GDM1 (cell line): ENCODE results near the gene C3orf20.
"Not testable (repeated sequence)": the region's sequence is repeated elsewhere in the genome, so short reads cannot be mapped to it uniquely, and the experiment has no call there.

Experiments
- DNase-seq: peaks from one replicate; lab custom pipeline; 2025; lab: John Stamatoyannopoulos, UW

C3orf20 gene

DNA sequence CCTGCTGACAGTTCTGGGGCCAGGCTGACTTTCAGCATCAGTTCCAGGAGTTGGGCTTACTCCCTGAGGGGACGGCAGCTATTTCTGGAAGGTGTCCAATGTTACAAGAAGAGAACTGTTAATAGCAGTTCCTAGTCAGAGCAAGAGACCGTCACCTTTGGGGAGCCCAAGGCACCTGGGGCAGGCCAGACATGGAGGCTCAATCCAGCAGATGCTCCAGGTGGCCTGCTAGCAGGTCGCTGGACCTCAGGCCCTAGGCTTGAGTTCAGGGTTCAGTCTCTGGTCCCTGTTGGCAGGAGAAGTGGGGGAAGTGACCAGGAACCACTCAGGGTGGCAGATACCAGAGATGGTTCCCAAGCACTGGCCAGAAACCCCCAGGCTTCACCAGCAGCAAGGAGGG lies 25.9 kb downstream of the C3orf20 start:
- no peak for DNase-seq

DNA sequence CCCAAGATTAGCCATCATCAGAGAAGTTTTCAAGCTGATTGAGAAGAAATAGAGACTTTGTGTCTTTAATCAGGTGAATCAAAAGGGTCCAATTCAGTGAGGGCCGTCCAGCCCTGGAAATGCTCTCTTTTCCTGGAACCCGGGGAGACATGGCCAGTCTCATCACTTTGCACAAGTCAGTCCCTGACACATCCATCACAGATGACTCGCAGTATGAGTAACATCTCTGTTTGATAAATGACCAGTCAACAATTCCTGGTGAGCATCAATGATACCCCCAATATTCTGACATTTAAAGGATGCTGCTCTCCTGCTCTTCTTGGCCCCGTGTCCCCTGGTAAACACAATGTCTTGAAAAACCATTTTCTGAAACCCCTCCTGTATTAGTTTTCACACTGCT lies 26.7 kb downstream of the C3orf20 start:
- no peak for DNase-seq

DNA sequence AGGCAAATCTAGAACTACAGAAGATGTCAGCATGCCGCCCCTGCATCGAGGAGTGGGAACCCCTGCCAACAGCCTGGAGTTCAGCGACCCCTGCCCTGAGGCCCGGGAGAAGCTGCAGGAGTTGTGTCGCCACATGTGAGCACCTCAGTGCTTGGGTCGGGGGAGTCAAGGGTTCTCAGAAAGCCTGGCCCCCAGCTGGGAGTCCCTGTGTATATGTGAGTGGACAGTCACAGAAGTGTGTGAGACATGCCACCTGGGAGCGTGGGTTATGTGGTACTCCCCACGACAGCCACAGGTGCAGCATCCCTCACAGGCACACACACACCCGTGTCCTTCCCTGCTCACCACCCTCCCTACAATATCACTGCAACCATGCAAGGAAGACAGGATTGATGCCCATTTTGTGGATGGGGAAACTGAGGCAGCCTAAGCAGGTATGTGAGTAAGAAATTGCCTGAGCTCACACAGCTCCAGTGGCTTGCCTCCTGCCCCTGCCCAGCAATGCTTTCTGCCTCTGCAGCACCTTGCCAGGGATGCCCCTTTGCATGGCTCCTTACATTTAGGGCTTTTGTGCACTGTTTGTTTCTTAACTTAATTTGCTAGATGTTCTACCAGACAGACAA lies 28.3 kb downstream of the C3orf20 start:
- no peak for DNase-seq

DNA sequence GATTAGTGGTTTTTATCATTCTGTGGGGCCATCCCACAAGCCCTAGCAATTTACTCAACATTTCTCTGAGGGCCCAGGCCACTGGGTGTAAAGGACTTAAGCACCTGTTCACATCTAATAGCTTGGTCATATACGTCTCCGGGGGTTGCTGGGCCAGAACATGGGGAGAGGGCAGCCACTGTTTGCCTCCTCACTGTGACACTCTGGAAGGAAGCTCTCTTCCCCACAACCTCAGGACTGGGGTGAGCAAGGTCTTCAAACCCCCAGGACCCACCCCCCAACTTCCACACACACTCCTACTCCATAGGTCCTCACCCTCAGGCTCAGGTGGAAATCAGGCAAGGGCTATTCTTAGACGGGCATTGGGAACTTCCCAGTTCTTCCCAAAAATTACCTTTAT lies 28.9 kb downstream of the C3orf20 start:
- DNase-seq, result no peak

DNA sequence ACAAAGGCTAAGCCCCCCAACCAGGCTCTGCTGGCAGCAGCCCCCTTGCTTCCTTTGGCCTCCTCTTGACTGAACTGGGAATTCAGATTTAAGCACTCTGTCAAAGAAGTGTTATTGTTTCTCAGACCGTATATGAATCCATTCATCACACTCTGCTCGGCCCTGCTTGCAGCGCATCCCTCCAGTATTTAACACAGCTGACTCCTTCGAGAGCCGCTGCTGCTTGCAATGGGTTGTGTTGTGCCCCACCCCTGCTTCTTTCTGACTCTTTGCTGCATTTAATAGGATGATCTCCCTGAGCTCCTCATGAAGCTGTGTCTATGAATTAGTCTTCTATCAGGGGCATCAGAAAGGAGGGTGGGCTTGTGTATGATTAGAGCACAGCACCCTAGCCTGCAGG lies 31.2 kb downstream of the C3orf20 start:
- DNase-seq, result no peak

GRCh38 chr3:14716591-14716990 lies 41.6 kb downstream of the C3orf20 start:
- no peak for DNase-seq

DNA sequence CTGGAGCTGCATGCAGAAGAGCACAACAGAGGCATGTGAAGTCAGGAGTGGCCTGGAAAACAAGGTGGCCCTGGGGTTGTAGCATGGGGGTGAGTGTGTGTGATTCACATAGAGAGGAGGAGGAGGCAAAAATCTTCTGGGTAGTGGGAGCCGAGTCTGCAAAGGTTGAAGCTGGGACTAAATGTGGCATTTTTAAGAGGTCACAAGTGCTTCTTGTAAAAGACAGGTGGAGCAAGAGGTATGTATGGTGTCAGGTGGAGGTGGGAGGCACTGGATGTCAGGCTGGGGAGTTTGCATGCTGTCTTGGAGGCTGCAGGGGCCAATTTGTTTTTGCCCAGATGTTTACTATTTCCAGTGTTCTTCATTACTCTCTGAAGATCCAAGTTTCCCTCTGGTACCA lies 42.4 kb downstream of the C3orf20 start:
- no peak for DNase-seq

- no peak for DNase-seq
Observed at GRCh38 chr3:14718539-14718938, 43.6 kb downstream of the C3orf20 start.

DNA sequence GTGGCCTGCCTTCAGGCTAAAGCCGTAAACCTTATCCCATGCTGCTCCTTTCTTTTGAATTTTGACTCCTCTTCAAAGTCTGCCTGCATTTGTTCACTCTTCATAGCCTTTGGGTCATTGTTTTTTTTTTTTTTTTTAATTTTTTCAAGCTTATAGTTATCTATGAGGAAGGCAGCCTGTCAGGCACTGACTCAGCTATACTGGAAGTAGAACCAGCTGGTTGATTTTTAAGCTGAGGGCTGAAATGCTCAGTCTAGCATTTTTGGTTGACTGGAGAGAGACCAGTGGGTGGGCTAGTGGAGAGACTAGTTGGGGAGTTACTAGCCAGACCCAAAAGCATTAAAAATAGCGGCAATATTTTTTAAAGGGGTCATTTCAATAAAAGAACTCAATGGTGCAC lies 44.1 kb downstream of the C3orf20 start:
- DNase-seq, result no peak

DNA sequence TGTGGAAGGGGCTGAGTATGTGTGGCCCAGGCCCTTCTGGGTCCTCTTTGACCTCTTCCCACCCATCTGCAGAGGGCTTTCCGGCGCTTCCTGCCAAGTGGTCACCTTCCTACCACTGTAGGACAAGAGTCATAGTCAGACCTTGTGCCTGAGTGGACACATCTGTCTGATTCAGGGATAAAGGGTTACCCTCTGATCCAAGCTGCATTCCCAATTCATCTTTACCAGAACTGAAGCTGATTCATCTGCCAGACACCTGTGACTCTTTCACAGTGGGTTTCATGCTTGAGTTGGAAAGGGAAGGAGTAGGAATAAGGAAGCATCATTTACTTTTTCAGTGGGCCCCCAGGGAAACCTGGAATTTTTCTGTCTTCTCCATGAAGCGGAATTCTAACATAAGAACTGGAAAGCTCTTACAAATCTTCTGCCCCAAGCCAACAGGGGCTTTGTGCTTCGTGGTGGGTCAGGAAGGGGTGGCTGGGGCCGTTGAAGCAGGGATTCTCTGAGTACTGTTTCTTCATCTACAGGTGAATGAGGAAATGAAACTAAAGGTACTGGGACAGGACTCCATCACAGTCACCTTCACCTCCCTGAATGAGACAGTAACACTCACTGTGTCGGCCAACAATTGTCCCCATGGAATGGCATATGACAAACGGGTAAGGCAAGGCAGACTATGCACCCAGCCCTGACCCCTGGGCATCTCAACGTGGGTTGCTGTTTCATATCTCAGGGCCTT lies 46.4 kb downstream of the C3orf20 start:
- no peak for DNase-seq

DNA sequence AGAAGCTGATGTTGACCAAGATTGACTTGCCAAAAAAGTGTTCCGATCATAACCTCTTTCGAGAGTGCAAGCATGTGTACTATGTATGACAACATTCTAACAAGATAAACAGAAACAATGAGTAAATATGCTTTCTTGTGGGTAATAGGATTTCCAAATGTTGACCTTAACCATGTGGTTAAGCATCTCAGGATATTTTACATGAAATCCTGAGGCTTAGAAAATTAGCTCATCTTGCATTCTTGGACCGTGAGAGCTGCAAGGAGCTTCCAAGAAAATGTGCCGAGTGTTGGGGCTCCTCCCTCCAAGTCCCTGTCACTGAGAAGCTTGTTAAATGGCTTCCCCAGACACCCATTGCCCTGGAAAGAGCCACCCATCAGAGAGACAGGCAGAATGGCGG lies 50.1 kb downstream of the C3orf20 start:
- DNase-seq, result no peak

DNA sequence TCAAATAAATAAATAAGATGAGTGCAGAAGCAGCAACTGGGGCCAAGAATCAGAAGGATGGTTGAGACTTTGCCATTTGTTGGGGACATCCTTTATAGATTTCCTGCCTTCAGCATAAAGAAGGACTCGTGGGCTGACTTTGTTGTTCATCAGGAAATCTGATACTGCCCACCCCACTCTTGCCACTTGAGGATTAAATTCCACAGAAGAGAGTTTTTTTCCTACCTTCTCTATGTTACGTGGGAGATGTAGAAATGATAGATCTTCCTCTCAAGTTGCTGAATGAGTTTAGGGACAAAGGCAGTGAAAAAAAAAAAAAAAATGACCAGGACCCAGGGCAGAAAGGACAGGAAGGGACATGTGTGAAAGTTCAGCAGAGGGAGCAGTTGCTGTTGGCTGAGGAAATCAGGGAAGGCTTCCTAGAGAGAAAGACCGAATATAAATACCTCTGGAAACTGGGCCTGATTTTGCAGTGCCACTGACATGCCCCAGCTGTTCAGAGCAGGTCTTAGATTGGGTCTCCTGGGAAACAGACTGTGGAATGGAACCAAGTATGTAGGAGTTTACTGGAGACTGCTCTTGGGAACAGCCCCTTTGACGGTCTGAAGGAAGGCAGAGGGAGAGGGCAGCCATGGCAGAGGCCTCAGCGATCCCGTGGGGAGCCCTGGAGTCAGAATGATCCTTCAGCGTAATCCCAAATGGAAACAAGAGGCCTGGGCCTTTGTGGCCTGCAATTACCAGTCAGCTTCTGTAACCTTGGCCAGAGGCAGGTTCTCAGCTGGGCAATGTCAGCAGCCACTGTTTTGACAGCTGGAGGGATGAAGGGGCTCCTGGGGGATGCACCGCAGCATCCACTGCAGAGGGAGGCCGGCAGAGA lies 50.9 kb downstream of the C3orf20 start:
- DNase-seq, result no peak

- no peak for DNase-seq
Observed at GRCh38 chr3:14726441-14726780, 51.5 kb downstream of the C3orf20 start.

DNA sequence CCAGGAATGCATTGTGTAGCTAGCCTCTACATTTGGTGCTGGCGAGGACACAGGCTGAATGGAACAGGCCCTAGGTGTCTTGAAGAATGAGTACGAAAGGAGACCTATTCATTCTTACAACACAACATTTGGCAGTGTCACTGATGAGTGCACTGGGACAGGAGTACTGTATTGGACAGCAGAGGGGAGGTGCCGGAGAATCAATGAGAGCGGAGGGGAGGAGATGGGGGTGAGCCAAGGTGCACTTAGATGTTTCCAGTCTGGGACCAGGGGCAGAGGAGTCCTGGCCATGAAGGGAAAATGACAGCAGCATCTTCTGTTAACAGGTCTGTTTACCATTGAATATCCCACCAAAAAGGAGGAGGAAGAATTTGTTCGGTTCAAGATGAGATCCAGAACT lies 53.2 kb downstream of the C3orf20 start:
- no peak for DNase-seq

DNA sequence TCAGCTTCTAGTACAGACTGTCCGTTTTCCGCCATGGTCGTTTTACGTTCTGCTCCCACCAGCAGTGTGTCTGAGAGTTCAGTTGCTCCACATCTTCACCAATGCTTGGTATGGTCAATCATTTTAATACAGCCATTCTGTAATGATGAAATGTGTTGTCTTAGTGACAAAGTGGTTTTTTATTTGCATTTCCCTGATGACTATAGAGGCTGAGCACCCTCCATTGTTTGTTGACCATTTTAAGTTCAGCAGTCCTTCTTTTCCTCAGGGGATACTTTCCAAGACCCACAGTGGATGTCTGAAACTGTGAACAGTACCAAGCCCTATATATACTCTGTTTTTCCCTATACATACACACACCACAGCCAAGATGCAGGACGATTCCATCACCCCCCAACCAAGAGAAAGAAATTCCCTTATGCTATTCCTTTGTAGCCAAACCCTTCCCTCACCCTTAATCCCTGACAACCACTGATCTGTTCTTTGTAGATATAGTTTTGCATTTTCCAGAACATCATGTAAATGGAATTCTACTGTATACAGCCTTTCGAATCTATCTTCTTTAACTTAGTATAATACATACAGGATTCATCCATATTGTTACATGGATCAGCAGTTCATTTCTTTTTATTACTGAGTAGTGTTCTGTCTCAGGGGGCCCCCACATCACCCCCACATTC lies 55.9 kb downstream of the C3orf20 start:
- DNase-seq, result no peak

- no peak for DNase-seq
Observed at GRCh38 chr3:14740983-14741382, 66.0 kb downstream of the C3orf20 start.

GRCh38 chr3:14741510-14741909 lies 66.6 kb downstream of the C3orf20 start:
- DNase-seq, result no peak

GRCh38 chr3:14744556-14744955 lies 69.6 kb downstream of the C3orf20 start:
- DNase-seq, result no peak

GRCh38 chr3:14750650-14751049 lies 75.7 kb downstream of the C3orf20 start:
- DNase-seq, result no peak

- DNase-seq, result not testable (repeated sequence)
Observed at GRCh38 chr3:14752979-14753378, 78.0 kb downstream of the C3orf20 start.

GRCh38 chr3:14757153-14757700 lies 82.3 kb downstream of the C3orf20 start:
- DNase-seq, result no peak

DNA sequence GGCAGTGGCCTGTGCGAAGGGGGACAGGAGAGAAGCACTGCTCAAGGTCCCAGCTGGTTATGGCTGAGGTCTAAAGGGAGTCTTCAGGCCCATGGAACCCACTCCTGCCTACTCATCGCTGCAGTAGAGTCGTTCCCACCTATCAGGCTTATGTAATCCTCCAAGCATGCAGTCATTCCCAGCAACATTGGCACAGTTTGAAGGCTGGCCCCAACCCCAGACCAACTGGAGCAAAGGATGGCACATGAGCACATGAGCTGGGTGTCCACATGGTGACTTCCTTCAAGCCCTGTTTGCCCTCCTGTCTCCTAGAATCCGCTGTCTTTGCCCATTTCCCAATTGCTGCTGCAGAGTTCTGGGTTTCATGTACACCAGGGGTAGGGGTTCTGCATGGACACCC lies 83.4 kb downstream of the C3orf20 start:
- DNase-seq, result no peak
